Tibial nerve (tissue), 4 donors: ENCODE measurements around the gene HSPA6. TPM values are rescaled to one million over a fixed set of nuclear protein-coding genes. Genes with fewer than 3 reads are reported as not detected.
"Not testable (repeated sequence)": the region's sequence is repeated elsewhere in the genome, so short reads cannot be mapped to it uniquely, and the experiment has no call there.

Experiments used
- DNase-seq, 2 donors: peaks; one replicate each; pipeline ENCODE4 v3.0.0-alpha.2; 2019; ENCODE audit warnings: low spot score in 2 of 2
- H3K27ac ChIP-seq, 4 donors: fragments of 200-600 bp; sonication (generic) in 3 of 4; one replicate each; pipeline ENCODE4 v1.5.1; 2017 to 2019; ENCODE audit warnings: mild to moderate bottlenecking in 1 of 4
- H3K27me3 ChIP-seq, 2 donors: fragments of 200-600 bp; sonication (generic) in 1 of 2; one replicate each; pipeline versions ENCODE4 v1.5.1 to v1.6.0; 2017 to 2019
- H3K36me3 ChIP-seq, 3 donors: fragments of 200-600 bp; sonication (generic); one replicate each; pipeline ENCODE4 v1.5.1; 2018 to 2019
- H3K4me1 ChIP-seq, 4 donors: fragments of 200-600 bp; sonication (generic) in 3 of 4; one replicate each; pipeline ENCODE4 v1.5.1; 2017 to 2019
- H3K4me3 ChIP-seq, 4 donors: fragments of 200-600 bp; sonication (generic) in 3 of 4; one replicate each; pipeline ENCODE4 v1.5.1; 2017 to 2019; ENCODE audit warnings: mild to moderate bottlenecking in 1 of 4, moderate library complexity in 1 of 4
- H3K9me3 ChIP-seq, 4 donors: fragments of 200-600 bp; sonication (generic) in 3 of 4; one replicate each; pipeline ENCODE4 v1.5.1; 2017 to 2019
- EP300 ChIP-seq, 2 donors: sonication (generic); formaldehyde crosslinking; IDR thresholded peaks; one replicate each; pipeline ENCODE4 v1.6.1; 2017; ENCODE audit warnings: antibody characterized with exemption in 2 of 2, mild to moderate bottlenecking in 1 of 2
- WGBS, 2 donors: methylation state at CpG; one replicate each; pipeline ENCODE4 v1.1.5; 2018; 5-methylcytosine and 5-hydroxymethylcytosine counted together
- total RNA-seq, 4 donors: library from RNA; depleted of rRNA; stranded (reverse); fragments of >200 nt; gene quantifications; one replicate each; pipeline ENCODE4 v1.1.0, GENCODE V29; 2016

HSPA6 gene
- total RNA-seq, 4 donors from 2014 or later, result 2.5 to 8.1 (median 5.4) TPM

- not testable (repeated sequence) for DNase-seq, H3K9me3 ChIP-seq, H3K4me1 ChIP-seq, H3K36me3 ChIP-seq, H3K4me3 ChIP-seq, H3K27me3 ChIP-seq
- H3K27ac ChIP-seq, result peak overlapping the region in 1 of 4 donors; percentile 20
- TF ChIP-seq EP300 (IDR thresholded peaks at IDR 0.05), result peak in 1 of 2 donors; percentile 14
- 33 to 63% methylated on average over 2 of the region's 2 CpGs for WGBS, 2 donors
Observed at GRCh38 chr1:161553631-161554030, 29.3 kb downstream of the HSPA6 start.

GRCh38 chr1:161554340-161554739 lies 30.0 kb downstream of the HSPA6 start:
- H3K36me3 ChIP-seq, H3K9me3 ChIP-seq, H3K4me3 ChIP-seq, DNase-seq, H3K4me1 ChIP-seq, H3K27me3 ChIP-seq: not testable (repeated sequence)
- WGBS, 2 donors, result 85 to 97% methylated on average over 3 of the region's 3 CpGs
- peak overlapping the region in 2 of 4 donors; percentile 23 to 48 for H3K27ac ChIP-seq

GRCh38 chr1:161554815-161555417 lies 30.6 kb downstream of the HSPA6 start:
- peak overlapping the region in 2 of 4 donors; percentile 43 to 48 for H3K27ac ChIP-seq
- H3K27me3 ChIP-seq, H3K9me3 ChIP-seq, DNase-seq, H3K36me3 ChIP-seq, H3K4me3 ChIP-seq, H3K4me1 ChIP-seq: not testable (repeated sequence)
- TF ChIP-seq EP300 (IDR thresholded peaks at IDR 0.05), result peak in 1 of 2 donors; percentile 8
- WGBS, 2 donors, result 47 to 50% methylated on average over 1 of the region's 1 CpG

- H3K4me1 ChIP-seq, DNase-seq, H3K27me3 ChIP-seq: not testable (repeated sequence)
Observed at GRCh38 chr1:161556143-161556542, 31.8 kb downstream of the HSPA6 start.

GRCh38 chr1:161556990-161557389 lies 32.6 kb downstream of the HSPA6 start:
- H3K4me3 ChIP-seq, H3K9me3 ChIP-seq, DNase-seq, H3K27me3 ChIP-seq, H3K4me1 ChIP-seq, H3K36me3 ChIP-seq, H3K27ac ChIP-seq: not testable (repeated sequence)
- no CpG with 5 or more reads among the region's 2 CpGs for WGBS, 2 donors

More at GRCh38 chr1:161556143-161556542, 31.8 kb downstream of the HSPA6 start:
- not testable (repeated sequence) for H3K36me3 ChIP-seq, H3K4me3 ChIP-seq, H3K27ac ChIP-seq, H3K9me3 ChIP-seq
- 64 to 72% methylated on average over 3 of the region's 3 CpGs for WGBS, 2 donors

- not testable (repeated sequence) for H3K27ac ChIP-seq, H3K4me1 ChIP-seq, DNase-seq, H3K36me3 ChIP-seq, H3K9me3 ChIP-seq, H3K27me3 ChIP-seq, H3K4me3 ChIP-seq
- WGBS, 2 donors, result 60 to 63% methylated on average over 4 to 5 of the region's 6 CpGs
Observed at GRCh38 chr1:161557506-161558450, 33.4 kb downstream of the HSPA6 start.

- peak; percentile 16 to 38 for TF ChIP-seq EP300 (IDR thresholded peaks at IDR 0.05)
- peak in 1 of 2 donors; percentile 34 for DNase-seq
- not testable (repeated sequence) for H3K4me1 ChIP-seq, H3K4me3 ChIP-seq, H3K9me3 ChIP-seq, H3K27me3 ChIP-seq, H3K36me3 ChIP-seq
- WGBS, 2 donors, result 33 to 42% methylated on average over 4 of the region's 4 CpGs
- H3K27ac ChIP-seq, result peak overlapping the region in 1 of 4 donors; percentile 4
Observed at GRCh38 chr1:161560960-161561715, 36.8 kb downstream of the HSPA6 start.

GRCh38 chr1:161562441-161562840 lies 38.1 kb downstream of the HSPA6 start:
- H3K27ac ChIP-seq, H3K9me3 ChIP-seq, H3K4me1 ChIP-seq, H3K4me3 ChIP-seq, H3K27me3 ChIP-seq, H3K36me3 ChIP-seq, DNase-seq: not testable (repeated sequence)
- WGBS, 2 donors, result 68 to 93% methylated on average over 2 of the region's 3 CpGs

GRCh38 chr1:161563522-161563921 lies 39.2 kb downstream of the HSPA6 start:
- not testable (repeated sequence) for DNase-seq, H3K9me3 ChIP-seq, H3K36me3 ChIP-seq, H3K27me3 ChIP-seq, H3K4me3 ChIP-seq, H3K27ac ChIP-seq, H3K4me1 ChIP-seq
- WGBS, 2 donors, result 25 to 44% methylated on average over 1 of the region's 1 CpG

GRCh38 chr1:161566602-161566960 lies 42.2 kb downstream of the HSPA6 start:
- not testable (repeated sequence) for H3K4me1 ChIP-seq, H3K4me3 ChIP-seq, H3K27ac ChIP-seq, H3K36me3 ChIP-seq, H3K27me3 ChIP-seq, DNase-seq, H3K9me3 ChIP-seq
- WGBS, 2 donors, result 82 to 100% methylated on average over 1 of the region's 3 CpGs

GRCh38 chr1:161571703-161572102 lies 47.4 kb downstream of the HSPA6 start:
- 60 to 100% methylated on average over 1 of the region's 8 CpGs for WGBS, 2 donors
- not testable (repeated sequence) for H3K27me3 ChIP-seq, H3K9me3 ChIP-seq, H3K36me3 ChIP-seq, DNase-seq, H3K4me1 ChIP-seq, H3K27ac ChIP-seq, H3K4me3 ChIP-seq
